ENCODE measurements around the gene CCDC28A.
A peak's percentile ranks its signal among the peaks of the same experiment; 100 is the strongest.
"Not testable (repeated sequence)": the region's sequence is repeated elsewhere in the genome, so short reads cannot be mapped to it uniquely, and the experiment has no call there.

The CCDC28A gene

DNA sequence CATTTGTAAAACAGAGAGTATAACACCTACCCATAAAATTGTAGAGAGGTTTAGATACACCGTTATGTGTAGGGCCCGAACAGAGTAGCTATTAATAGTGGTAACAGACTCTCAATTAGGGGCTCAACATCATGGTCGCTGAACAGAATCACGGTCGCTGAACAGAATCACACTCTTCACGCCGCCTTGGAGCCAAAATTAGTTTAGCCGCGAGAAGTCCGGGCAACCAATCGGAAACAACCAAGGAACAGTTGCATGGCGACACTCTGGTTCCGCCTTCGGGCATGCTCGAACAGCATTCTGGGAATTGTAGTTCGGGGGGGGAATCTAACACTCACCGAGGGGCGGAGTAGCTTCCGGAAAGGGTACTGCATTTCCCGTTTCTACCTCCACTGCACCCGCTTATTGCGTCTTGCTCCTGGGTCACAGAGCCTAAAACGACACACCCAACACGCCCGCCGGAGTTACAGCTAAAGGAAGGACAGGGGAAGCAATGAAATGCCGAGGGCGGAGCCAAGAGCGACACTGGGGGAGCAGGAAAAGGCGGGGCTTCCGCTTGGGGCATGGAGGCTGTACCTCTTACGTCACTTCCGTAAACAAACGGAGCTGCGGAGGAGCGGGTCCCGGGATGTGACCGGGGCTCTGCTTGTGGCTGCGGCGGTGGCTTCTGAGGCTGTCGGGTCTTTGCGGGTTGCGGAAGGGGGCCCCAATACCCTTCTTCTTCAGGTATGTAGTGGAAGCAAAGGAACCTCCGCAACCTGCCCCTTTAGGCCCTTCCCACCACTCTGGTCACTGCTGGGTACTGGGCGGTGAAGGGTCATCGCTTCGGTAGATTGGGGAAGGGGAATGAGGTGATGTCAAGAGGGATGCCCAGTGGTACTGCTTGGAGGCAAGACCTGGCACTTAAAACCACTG, at the start of gene CCDC28A:
TSS of gene CCDC28A (plus strand) at position 593 of the 915 bp plus-strand sequence. CDS start 2,352 bp downstream, outside the sequence.
- peak; percentile 95 for DNase-seq

GRCh38 chr6:138724015-138724414, 49.6 kb upstream of the CCDC28A start:
- no peak for DNase-seq

- no peak for DNase-seq
These were observed 47.4 kb upstream of the CCDC28A start for GRCh38 chr6:138726066-138726756.

DNA sequence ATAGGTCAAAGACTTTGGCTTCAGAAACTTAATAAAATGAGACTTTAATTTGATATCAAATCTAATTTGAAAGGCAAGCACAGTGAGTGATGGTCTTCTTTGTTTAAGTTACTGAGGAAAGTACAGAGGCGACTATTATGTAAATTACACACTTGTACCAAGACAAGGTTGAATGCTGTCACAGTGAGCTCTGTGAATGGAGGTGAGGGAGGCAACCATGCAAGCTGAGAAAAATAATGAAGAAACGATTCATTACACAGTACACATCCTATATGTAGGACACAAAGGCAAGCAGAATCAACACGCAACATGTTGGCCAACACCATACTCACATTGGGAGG, 46.8 kb upstream of the CCDC28A start:
- DNase-seq = no peak

- DNase-seq = no peak
These were observed 46.4 kb upstream of the CCDC28A start for GRCh38 chr6:138727182-138727581.

DNA sequence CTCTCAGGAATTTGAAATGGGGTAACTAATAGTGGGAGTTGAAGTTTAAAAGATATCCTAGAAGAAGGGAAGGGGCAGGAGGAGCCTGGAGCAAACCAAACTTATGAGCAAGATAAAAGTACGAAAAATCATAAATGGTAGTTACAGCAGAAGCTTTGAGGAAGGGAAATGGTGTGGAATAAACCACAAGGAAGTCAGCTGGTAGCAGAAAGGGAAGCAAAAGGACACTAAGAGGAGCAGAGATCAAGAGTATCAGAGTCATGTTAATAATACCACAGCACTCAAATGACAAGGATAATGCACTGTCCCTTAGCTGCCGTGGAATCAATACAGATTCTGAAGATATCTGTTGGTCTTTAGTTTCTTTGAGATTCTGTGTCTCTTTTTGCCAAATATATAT, 44.9 kb upstream of the CCDC28A start:
- DNase-seq = no peak

DNA sequence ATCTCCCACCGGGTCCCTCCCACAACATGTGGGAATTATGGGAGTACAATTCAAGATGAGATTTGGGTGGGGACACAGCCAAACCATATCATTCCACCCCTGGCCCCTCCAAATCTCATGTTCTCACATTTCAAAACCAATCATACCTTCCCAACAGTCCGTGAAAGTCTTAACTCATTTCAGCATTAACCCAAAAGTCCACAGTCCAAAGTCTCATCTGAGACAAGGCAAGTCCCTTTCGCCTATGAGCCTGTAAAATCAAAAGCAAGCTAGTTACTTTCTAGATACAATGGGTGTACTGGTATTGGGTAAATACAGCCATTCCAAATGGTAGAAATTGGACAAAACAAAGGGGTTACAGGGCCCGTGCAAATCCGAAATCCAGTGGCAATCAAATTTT, 43.5 kb upstream of the CCDC28A start:
- not testable (repeated sequence) for DNase-seq

GRCh38 chr6:138734585-138734984, 39.0 kb upstream of the CCDC28A start:
- DNase-seq = no peak

DNA sequence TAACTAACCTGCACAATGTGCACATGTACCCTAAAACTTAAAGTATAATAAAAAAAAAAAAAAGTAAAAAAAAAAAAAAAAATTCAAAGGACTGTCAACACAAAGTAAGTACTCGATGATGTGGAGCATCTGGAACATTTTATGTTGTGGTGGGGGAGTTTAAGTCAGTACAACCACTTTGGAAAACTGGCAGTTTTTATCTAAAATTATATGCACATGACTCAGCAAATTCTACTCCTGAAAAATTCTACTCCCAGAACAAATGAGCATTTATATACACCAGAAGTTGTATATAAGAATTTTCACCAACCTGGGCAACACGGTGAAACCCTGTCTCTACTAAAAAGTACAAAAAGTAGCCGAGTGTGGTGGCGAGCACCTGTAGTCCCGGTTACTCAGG, 36.9 kb upstream of the CCDC28A start:
- DNase-seq = no peak

- DNase-seq = no peak
These were observed 21.6 kb upstream of the CCDC28A start for GRCh38 chr6:138752017-138752416.

DNA sequence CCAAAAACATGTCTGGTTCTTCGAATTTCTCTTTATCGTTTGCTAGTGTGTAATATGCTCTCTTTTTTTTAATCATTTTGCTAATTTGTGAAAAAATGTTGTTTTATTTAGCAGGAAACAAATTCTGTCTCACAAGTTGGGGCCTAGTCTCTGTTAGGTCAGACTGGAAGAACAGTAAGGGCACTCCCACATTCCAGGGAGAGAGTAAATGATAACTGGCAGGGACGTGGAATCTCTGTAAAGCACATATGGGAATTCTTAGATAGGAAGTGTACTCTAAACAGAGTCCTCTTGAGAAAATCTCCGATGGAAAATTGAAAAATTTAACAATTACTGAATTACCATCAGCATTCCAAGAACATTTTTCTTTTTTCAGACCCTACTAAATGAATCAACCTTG, 16.4 kb upstream of the CCDC28A start:
- no peak for DNase-seq

- DNase-seq = peak in 1 of 2 donors; percentile 54
These were observed 7.5 kb upstream of the CCDC28A start for GRCh38 chr6:138765896-138766655.

GRCh38 chr6:138769102-138769676, 4.4 kb upstream of the CCDC28A start:
- DNase-seq = no peak

GRCh38 chr6:138772596-138773176, 883 bp upstream of the CCDC28A start:
- DNase-seq = no peak

DNA sequence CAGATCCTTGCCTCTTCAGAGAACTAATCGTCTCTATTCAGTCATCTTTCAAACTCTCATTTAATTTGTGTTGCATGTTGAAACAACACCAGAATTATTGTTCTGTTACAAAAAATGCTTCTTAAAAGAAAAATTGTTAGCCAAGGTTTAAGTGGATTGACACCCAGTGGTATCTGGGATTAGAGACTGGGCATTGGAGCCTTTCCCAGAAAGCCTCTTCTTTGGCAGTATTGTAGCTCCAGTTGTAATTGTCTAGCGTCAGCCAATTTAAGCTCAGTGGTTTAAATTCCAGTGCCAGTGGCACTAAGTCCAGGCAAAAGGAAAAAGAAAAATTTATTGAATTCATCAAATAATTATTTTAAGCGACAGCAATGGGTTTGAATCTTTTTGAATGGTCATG, 801 bp downstream of the CCDC28A start:
- no peak for DNase-seq

DNA sequence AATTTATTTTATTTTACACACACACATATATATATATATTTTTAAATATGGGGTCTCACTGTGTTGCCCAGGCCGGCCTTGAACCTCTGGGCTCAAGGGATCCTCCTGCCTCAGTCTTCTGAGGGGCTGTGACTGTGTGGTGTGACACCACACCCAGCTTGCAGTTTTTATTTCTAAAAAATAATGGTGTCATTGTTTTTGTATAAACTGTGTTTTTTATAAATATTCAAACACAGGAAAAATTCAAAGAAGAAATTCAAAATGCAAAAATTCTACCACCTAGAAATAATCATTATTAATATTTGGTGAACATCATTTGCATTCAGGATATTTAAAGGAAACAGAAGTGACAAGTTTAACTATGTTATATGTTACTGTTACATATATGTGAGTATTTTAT, 3.1 kb downstream of the CCDC28A start:
- DNase-seq = no peak

DNA sequence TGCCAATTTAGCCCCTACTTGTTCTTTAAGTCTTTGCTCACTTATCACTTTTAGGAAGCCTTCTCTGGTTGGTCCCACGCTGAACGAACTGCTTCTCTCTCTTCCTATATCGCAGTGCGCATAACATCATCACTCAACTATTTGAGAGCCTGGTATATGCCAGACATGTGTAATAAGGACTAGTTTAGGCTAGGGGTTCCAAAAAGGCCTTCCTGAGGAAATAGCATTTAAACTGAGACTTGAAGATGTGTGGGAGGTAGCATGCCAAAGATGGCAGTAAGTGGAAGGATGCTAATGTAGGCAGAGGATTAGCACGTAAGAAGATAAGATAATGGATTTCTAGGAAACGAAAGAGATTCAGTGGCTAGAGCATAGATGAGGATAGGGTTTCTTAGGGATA, 4.8 kb downstream of the CCDC28A start:
- DNase-seq = no peak

GRCh38 chr6:138782243-138782642, 8.7 kb downstream of the CCDC28A start:
- DNase-seq = no peak

GRCh38 chr6:138785079-138785478, 11.5 kb downstream of the CCDC28A start:
- DNase-seq = no peak

- no peak for DNase-seq
These were observed 12.4 kb downstream of the CCDC28A start for GRCh38 chr6:138785980-138786379.

DNA sequence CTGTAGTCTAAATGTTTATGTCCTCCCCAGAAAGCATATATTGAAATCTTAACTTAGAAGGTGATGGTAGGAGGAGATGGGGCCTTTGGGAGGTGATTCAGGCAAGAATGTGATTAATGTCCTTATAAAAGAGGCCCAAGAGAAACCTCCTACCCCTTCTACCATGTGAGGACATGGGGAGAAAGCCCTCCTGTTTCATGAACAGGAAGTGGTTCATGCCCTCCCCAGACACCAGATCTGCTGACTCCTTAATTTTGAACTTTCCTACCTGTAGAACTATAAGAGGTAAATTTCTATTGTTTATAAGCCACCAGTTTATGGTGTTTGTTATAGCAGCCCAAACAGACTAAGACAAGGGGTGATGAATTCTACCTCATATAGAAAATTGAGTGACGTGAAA, 13.6 kb downstream of the CCDC28A start:
- DNase-seq = no peak

GRCh38 chr6:138795809-138796603, 22.4 kb downstream of the CCDC28A start, which contains the start of gene ECT2L:
Gene ECT2L, plus strand, starts transcription at chr6:138796087. Its CDS starts 17,188 bp downstream, at chr6:138813275.
- DNase-seq = no peak

Data from CD4-positive, alpha-beta T cell treated with Interleukin-4 for 1 hour (primary cell).